GM19397 (cell line): ENCODE measurements around the gene OR9Q1.
"Not testable (repeated sequence)": the region's sequence is repeated elsewhere in the genome, so short reads cannot be mapped to it uniquely, and the experiment has no call there.

Experiments
- ATAC-seq: cut with Tn5 transposase; IDR thresholded peaks from one replicate; pipeline ENCODE4 v1.9.1; 2021; ENCODE audit warnings: mild to moderate bottlenecking, moderate library complexity; ENCODE audit not compliant: unreplicated experiment

Gene OR9Q1

DNA sequence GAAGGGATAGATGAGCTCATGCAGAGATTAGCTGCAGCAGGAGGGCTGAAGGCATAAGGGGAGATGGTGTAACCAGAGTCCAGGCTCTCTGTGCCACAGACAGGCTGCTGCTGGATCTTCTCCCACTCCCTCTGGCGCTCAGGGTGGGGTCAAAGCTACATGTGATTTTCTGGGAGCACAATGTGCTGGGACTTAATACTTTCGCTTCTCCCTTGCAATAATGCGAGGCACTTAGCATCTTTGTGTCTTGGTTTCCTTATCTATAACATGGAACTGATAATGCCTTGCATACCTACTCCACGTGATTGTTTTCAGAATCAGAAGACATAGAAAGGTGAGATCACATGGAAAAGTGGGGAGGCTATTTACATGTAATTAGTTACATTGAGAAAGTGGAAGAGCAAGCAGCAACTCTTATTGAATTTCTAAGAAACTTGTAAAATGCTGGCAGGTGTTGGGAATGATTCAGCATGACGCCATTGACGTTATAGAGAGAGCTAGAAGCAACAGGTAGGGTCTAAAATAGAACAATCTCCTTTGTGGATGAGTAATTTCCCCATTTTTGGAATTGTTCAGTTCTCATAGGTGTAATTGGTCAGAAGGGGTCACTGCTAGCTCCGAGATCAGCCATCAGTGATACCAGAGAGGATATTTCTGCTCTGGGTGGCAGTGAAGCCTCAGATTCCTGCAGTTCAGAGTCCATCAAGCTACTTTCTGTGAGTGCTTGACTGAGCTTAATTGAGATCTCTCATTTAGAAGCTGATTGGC, 109.8 kb downstream of the OR9Q1 start:
- ATAC-seq = no peak

- no peak for ATAC-seq
These were observed 110.5 kb downstream of the OR9Q1 start for GRCh38 chr11:58134151-58134550.

DNA sequence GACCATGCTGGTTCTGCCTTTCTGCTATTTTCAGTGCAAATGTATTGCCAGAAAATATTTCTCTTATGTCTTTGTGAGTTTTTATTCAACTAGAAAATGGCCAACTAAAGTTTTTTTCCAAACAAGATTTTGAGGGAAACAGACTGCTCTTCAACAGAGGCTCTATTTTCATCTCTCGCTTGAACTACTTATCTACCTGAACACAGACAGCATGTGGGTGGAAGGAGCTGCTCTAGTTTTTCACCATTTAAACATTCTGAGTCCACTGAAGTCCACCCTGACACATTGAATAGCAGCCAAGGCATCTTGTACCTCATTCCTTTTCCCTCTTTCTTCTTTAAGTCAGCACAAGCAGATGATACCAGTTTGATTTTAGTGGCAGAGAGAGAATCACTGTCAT, 111.5 kb downstream of the OR9Q1 start:
- no peak for ATAC-seq

- no peak for ATAC-seq
These were observed 119.1 kb downstream of the OR9Q1 start for GRCh38 chr11:58142761-58143160.

- no peak for ATAC-seq
These were observed 129.1 kb downstream of the OR9Q1 start for GRCh38 chr11:58152781-58153180.

- no peak for ATAC-seq
These were observed 140.7 kb downstream of the OR9Q1 start for GRCh38 chr11:58164389-58164788.

DNA sequence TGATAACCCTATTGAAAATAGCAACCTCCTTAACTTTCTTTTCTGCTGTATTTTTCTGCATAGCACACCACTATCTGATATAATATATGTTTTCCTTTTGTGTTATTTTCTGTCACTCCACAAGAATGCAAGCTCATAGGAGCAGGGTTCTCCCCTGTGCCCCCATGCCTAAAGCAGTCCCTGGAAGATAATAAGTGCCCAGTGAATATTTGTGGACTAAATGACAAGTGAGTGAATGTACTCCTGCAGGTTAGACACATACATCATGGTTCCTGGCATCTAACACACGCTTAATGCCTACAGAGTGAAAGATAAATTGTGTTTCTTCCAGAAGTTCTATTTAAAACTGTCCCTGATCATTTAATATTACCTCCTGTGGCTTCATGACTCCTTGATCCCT, 141.3 kb downstream of the OR9Q1 start:
- no peak for ATAC-seq

DNA sequence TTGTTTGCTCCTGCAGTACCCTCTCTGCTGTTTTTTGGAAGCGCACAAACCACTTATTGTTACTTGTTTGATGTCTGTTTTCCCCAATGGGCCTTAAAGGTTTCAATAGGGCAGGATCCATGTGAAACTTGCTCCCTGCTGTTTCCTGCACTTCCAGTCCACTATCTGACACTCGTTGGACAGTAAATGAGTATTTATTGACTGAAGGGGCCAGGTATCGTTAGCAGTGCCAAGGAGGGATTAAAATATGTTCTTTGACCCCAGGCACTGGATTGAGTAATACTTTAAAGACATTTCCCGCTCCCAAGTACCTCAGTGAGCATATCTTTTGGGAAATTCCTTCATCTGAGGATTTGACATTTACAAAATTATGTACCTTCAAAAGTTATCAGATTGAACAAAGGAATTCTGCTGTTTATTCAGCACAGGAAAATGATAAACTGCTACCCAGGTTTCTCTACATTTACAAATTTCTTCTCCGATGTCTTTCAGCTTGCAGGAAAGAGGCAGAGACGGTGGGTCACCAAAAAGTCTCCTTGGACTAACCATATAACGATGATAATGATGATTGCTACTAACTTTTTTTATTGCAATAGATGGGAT, 141.9 kb downstream of the OR9Q1 start:
- no peak for ATAC-seq

DNA sequence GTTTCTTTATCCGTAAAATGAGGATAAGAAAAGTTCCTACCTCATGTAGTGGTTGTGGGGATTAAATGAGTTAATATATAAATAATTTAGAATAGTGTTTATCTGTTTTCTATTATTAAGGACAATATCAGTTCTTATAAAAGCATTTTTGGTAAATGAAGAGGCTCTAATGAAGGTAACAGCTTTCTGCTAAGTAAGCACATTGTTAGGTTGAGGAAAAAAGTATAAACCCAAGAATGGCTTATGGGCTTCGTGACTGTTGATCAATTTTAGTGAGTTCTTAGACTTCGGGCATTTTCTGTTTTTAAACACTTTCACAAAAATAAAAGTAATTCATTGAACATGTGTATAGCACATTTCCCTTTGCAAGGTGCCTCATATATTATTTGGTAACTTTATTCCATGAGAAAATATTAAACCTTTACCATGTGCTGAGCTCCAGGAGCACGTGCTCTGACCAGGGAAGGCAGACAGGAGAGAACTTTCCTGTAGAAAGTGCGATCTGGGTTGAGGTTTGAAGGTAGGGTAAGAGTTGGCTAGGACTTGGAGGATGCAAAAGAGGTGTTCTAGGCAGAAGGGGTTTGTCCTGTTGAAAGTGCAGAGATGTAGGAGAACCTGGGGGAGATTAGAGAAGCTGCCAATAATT, 153.9 kb downstream of the OR9Q1 start:
- ATAC-seq = no peak

DNA sequence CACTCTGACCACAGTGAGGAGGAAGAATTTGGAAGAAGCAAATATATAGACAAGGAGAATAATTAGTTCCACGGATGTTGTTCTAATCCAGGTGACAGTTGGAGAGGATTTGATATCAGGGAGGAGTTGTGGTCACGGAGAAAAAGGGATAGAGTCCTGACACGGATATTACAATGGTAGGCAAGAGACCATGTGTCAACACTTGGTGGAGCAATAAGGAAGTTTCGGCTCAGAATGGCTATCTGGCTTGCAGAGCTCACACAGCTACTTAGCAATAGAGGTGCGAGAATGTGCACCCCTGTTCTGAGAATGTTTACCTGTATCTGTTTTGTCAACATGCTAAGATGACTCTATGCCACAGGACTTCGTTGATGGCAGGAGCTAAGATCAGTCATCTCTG, 154.8 kb downstream of the OR9Q1 start:
- ATAC-seq = no peak

DNA sequence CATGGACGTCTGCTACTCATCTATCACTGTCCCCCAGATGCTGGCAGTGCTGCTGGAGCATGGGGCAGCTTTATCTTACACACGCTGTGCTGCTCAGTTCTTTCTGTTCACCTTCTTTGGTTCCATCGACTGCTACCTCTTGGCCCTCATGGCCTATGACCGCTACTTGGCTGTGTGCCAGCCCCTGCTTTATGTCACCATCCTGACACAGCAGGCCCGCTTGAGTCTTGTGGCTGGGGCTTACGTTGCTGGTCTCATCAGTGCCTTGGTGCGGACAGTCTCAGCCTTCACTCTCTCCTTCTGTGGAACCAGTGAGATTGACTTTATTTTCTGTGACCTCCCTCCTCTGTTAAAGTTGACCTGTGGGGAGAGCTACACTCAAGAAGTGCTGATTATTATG, 156.0 kb downstream of the OR9Q1 start:
- no peak for ATAC-seq

DNA sequence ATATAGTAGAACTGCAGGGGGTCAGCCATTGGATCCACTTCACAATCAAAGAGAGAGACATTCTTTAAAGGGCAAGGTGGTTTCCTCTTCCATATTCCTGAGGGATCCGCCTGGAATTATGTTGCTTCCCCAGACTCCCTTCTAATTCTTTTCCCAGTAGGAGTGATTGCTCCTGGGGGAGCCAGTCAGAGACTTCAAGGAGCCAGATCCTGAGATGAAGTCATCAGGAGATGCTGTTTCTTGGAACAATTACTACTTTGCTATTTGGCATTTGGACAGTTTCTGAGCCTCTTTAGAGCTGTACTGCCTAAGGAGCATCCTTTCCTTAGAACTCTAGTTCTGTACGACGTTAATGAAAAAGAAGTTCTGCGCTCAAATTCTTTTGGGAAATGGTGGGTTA, 163.3 kb downstream of the OR9Q1 start:
- ATAC-seq = no peak

DNA sequence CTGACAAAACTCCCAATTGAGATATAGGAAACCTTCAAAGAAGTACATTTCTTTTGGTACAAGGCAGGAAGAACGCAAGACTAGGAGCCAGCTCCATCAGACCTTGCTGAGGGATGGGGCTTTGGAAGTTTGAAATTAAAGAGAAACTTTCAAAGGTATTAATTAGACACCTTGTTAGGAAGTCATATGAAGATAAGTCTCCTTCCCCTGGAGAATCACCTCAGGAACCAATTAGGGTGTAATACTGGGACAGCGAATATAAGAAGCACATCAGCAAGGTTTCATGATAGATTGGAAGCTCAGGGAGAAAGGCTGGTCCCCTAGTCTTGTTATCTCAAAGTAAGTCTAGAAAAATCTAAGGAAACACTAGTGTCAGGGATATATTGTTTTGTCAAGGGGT, 165.1 kb downstream of the OR9Q1 start, which contains the start of gene OR9Q2:
OR9Q2 (plus strand) TSS at position 301 of the 400 bp plus-strand sequence. CDS start 1,421 bp downstream, outside the sequence.
- no peak for ATAC-seq

- no peak for ATAC-seq
These were observed 168.5 kb downstream of the OR9Q1 start for GRCh38 chr11:58192229-58192628.

GRCh38 chr11:58193391-58193790, 169.7 kb downstream of the OR9Q1 start:
- ATAC-seq = no peak

- no peak for ATAC-seq
These were observed 172.3 kb downstream of the OR9Q1 start for GRCh38 chr11:58195939-58196338.

- no peak for ATAC-seq
These were observed 175.6 kb downstream of the OR9Q1 start for GRCh38 chr11:58199271-58199670.

DNA sequence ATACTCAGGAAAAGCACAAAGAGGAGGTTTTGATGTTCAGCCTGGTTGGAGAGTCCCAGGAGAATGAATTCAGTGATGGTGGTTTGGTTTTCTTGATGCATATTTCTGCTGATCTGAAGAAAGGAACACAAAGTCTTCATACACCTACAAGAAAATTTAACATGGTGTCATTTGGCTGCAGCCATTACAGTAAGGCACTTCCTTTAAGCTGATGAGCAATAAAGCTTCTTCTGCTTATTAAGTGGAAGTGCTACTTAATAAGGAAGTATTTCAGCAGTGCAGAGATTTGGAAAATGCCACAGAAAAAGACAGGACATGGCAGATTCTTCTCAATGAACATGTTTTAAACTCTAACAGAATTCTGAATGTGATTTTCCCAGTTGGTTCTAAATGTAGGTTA, 180.4 kb downstream of the OR9Q1 start, which contains the start of gene OR1S2:
OR1S2 (minus strand) TSS at position 101 of the 400 bp plus-strand sequence; CDS start at position 101, 0 bp downstream.
- ATAC-seq = no peak

- not testable (repeated sequence) for ATAC-seq
These were observed 188.7 kb downstream of the OR9Q1 start, which contains the start of gene OR1S1 for GRCh38 chr11:58212420-58212819. Gene OR1S1, plus strand, starts transcription at chr11:58212720.

GRCh38 chr11:58216476-58216875, 192.8 kb downstream of the OR9Q1 start:
- ATAC-seq = no peak

DNA sequence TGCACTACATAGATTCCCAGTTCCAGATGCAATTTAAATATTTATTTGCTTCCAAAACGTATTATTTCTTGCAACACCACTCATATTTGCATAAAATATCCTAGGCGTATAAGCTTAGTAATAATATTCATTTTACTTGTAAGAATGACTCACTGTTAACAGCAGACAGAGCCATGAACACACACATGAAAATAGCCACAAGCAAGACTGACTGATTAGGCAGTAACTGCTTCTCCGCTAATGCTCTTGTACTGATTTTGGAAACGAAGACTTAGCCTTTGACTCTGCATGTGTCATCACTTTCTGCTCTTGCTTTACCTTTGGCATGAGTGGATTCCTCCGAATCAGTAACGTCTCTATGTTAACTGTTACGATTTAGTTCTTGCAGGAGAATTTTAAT, 199.0 kb downstream of the OR9Q1 start:
- ATAC-seq = no peak
